HL-60 (cell line): ENCODE data around the gene CCDC77.

ENCODE experiments used
- DNase-seq, 2 experiments: peaks; one replicate each; pipeline ENCODE4 v3.0.0-alpha.2; 2010 to 2020; ENCODE audit warnings: low read depth in 1 of 2, low spot score in 1 of 2
- H3K27ac ChIP-seq: fragments of 250-450 bp; sonication (Bioruptor Pico); replicated peaks from 2 replicates; pipeline ENCODE4 v1.5.1; 2020; ENCODE audit warnings: mild to moderate bottlenecking, moderate library complexity
- H3K27me3 ChIP-seq: fragments of 250-450 bp; sonication (Bioruptor Pico); 2 replicates; pipeline ENCODE4 v1.5.1; 2021; ENCODE audit warnings: mild to moderate bottlenecking, moderate library complexity; ENCODE audit not compliant: insufficient read depth, poor library complexity, severe bottlenecking
- H3K4me3 ChIP-seq: replicated peaks from 2 replicates; pipeline ENCODE4 v1.5.1; 2011; ENCODE audit warnings: mild to moderate bottlenecking, control low read depth, low read length; ENCODE audit not compliant: insufficient read depth
- GABPA ChIP-seq: IDR thresholded peaks from 2 replicates; pipeline ENCODE4 v1.6.1; 2012; ENCODE audit warnings: low read depth
- POLR2AphosphoS5 ChIP-seq: IDR thresholded peaks from 2 replicates; pipeline ENCODE4 v1.6.1; 2012; ENCODE audit warnings: low read depth
- REST ChIP-seq: IDR thresholded peaks from 2 replicates; pipeline ENCODE4 v1.6.1; 2012; ENCODE audit warnings: low read depth; ENCODE audit not compliant: insufficient replicate concordance
- SPI1 ChIP-seq: IDR thresholded peaks from 2 replicates; pipeline ENCODE4 v1.6.1; 2012; ENCODE audit warnings: low read depth, mild to moderate bottlenecking, borderline replicate concordance
- TF ChIP-seq, protein P1 (sequence below): IDR thresholded peaks from one replicate; pipeline ENCODE4 v1.5.1; 2011; ENCODE audit warnings: low read length, control low read depth, inconsistent platforms; ENCODE audit not compliant: insufficient read depth

Gene CCDC77

DNA sequence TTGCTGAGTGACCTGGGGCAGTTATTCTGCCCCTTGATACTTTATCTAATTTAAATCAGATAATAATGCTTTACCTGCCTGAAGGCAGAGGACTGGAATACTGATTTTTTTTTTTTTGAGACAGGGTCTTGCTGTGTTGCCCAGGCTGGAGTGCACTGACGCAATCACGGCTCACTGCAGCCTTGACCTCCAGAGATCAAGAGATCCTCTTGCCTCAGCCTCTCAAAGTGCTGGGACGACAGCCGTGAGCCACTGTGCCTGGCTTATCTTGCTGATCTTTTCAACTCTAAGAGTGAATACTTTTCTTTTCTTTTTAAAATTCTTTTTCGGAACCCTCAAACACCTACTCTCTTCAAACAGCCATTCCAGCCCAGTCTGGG lies 57.6 kb downstream of the CCDC77 start:
- TF ChIP-seq SPI1 (no peak), POLR2AphosphoS5 (no peak), REST (no peak), GABPA (no peak)
- TF ChIP-seq, protein P1, sequence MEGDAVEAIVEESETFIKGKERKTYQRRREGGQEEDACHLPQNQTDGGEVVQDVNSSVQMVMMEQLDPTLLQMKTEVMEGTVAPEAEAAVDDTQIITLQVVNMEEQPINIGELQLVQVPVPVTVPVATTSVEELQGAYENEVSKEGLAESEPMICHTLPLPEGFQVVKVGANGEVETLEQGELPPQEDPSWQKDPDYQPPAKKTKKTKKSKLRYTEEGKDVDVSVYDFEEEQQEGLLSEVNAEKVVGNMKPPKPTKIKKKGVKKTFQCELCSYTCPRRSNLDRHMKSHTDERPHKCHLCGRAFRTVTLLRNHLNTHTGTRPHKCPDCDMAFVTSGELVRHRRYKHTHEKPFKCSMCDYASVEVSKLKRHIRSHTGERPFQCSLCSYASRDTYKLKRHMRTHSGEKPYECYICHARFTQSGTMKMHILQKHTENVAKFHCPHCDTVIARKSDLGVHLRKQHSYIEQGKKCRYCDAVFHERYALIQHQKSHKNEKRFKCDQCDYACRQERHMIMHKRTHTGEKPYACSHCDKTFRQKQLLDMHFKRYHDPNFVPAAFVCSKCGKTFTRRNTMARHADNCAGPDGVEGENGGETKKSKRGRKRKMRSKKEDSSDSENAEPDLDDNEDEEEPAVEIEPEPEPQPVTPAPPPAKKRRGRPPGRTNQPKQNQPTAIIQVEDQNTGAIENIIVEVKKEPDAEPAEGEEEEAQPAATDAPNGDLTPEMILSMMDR: no peak
- no peak for DNase-seq
- Histone ChIP-seq H3K4me3 (no peak overlapping the region), H3K27ac (no peak overlapping the region), H3K27me3 (peaks cover 43% of the 10 kb centered on the region)

DNA sequence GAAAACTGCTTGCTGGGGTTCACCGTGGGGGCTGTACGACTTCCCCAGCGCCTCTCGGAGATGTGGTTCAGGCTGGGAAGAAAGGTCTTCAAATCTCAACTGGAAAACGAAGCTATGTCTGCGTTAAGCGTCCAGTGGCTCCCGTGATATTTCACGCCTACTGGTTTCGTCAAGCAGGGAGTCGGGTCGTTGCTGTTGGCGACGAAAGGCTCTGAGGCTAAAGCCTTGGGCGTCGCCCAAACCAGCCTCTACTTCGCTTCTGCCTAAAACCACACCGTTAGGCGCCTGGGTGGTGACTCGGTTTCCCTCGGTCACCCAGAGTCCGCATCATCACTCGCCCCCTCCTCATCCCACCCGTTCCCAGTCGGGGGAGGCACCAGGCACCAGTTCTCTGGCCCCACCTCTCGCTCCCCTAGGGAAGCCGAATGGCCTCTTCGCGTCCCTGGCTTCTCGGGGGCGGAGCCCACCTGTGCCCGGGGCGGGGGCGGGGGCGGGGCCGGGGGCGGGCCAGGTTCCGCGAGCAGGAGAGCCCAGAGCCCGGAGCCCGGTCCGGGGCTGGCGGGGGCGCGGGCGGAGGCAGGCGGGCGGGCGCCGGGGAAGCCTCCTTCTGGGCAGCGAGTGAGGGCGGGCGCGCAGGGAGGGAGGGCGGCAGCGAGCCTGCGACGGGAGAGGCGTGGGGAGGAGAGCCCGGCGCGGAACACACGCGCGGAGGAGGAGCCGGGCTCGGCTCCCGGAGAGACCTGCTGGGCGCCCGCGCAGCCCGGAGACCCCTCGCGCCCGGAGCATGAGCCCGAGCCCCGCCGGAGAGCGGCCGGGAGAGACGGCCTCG lies 58.2 kb downstream of the CCDC77 start, which contains the start of gene B4GALNT3:
Gene B4GALNT3 (plus strand): TSS at position 510 of the 829 bp plus-strand sequence. CDS start 438 bp downstream, outside the sequence.
- TF ChIP-seq SPI1: no peak
- no peak for TF ChIP-seq GABPA
- TF ChIP-seq, protein P1: no peak
- no peak for TF ChIP-seq POLR2AphosphoS5
- TF ChIP-seq REST: no peak
- no peak within 1 kb of the TSS for H3K27ac ChIP-seq
- peak within 1 kb of the TSS; percentile 44 for H3K4me3 ChIP-seq
- peaks cover 43% of the 10 kb centered on the region for H3K27me3 ChIP-seq
- no peak for DNase-seq

- H3K4me3 ChIP-seq: peak overlapping the region; percentile 44
- DNase-seq: no peak
- peaks cover 43% of the 10 kb centered on the region for H3K27me3 ChIP-seq
- TF ChIP-seq POLR2AphosphoS5: no peak
- TF ChIP-seq GABPA: no peak
- TF ChIP-seq, protein P1: no peak
- TF ChIP-seq SPI1: no peak
- no peak for TF ChIP-seq REST
- H3K27ac ChIP-seq: no peak overlapping the region
Observed at GRCh38 chr12:460261-461230, 59.1 kb downstream of the CCDC77 start.
